ENCODE measurements around the gene GALNT5. TPM values are rescaled to one million over a fixed set of nuclear protein-coding genes. Genes with fewer than 3 reads are reported as not detected.

GALNT5 gene
- total and polyA plus RNA-seq, 5 experiments from 2014 or later: not detected

Other genes starting within 250 kb of the GALNT5 start
- 1 to 10 TPM; 4.8 to 5.3 TPM for gene ERMN, start 68.1 kb downstream of the GALNT5 start, total RNA-seq
- under 1 TPM; 0.09 to 0.62 (median 0.58) TPM for gene ERMN, start 68.1 kb downstream of the GALNT5 start, polyA plus RNA-seq
- 100 to 1,000 TPM; 308 to 341 TPM for gene CYTIP, start 186.4 kb downstream of the GALNT5 start, total RNA-seq
- 100 to 1,000 TPM; 140 to 220 (median 155) TPM for gene CYTIP, start 186.4 kb downstream of the GALNT5 start, polyA plus RNA-seq